Measurements from ENCODE around the gene CCDC85C. TPM values are rescaled to one million over a fixed set of nuclear protein-coding genes. Genes with fewer than 3 reads are reported as not detected.

CCDC85C gene
- total RNA-seq, 4 donors from 2014 or later, result 0.88 to 56.3 (median 13.6) TPM

DNA sequence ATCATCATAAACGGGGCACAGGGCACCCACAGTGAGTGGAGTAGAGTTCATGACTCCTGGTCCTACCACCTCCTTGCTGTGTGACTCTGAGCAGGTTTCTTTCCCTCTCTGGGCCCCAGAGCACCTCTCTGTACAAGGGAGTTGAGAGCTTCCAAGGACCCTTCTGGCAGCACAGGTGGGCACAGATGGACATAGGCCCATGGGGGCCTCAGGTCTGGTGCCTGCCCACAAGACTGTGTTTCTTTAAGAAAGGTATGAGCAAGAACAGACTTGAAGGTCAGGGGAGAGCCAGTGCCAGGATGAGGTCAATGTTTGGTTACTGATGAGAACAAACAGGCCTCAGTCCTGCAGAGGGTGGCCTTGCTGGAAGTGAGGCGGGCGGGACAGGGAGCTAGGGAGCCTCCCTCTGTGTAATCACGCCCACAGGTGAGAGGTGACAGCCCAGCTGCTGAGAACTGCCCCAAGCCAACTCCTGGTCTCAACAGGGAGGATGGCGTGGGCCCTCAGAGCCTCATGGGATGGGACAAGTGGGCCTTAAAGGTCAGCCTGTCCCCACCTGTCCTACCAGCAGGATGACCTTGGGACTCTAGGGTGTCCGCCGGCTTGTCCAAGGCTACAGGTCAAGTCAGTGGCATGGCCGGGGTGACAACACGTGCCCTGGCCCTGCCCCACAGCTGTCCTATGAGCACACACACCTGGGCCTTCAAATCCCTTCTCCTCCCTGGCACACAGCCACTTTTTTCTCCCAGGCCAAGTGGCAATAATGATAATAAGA lies 49.1 kb downstream of the CCDC85C start:
- Histone ChIP-seq H3K27ac (no peak overlapping the region), H3K9me3 (no peaks in the 10 kb centered on the region), H3K36me3 (no peaks in the 10 kb centered on the region), H3K4me3 (no peak overlapping the region), H3K4me1 (no peaks in the 10 kb centered on the region), H3K27me3 (no peaks in the 10 kb centered on the region)
- intact Hi-C loops (cut with DNase I; ENCODE audit: low total_unique reads), result no loop called here
- TF ChIP-seq, protein P1, sequence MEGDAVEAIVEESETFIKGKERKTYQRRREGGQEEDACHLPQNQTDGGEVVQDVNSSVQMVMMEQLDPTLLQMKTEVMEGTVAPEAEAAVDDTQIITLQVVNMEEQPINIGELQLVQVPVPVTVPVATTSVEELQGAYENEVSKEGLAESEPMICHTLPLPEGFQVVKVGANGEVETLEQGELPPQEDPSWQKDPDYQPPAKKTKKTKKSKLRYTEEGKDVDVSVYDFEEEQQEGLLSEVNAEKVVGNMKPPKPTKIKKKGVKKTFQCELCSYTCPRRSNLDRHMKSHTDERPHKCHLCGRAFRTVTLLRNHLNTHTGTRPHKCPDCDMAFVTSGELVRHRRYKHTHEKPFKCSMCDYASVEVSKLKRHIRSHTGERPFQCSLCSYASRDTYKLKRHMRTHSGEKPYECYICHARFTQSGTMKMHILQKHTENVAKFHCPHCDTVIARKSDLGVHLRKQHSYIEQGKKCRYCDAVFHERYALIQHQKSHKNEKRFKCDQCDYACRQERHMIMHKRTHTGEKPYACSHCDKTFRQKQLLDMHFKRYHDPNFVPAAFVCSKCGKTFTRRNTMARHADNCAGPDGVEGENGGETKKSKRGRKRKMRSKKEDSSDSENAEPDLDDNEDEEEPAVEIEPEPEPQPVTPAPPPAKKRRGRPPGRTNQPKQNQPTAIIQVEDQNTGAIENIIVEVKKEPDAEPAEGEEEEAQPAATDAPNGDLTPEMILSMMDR (IDR thresholded peaks at IDR 0.05), result no peak
- TF ChIP-seq POLR2A (IDR thresholded peaks at IDR 0.05), result no peak
- no peak for DNase-seq

DNA sequence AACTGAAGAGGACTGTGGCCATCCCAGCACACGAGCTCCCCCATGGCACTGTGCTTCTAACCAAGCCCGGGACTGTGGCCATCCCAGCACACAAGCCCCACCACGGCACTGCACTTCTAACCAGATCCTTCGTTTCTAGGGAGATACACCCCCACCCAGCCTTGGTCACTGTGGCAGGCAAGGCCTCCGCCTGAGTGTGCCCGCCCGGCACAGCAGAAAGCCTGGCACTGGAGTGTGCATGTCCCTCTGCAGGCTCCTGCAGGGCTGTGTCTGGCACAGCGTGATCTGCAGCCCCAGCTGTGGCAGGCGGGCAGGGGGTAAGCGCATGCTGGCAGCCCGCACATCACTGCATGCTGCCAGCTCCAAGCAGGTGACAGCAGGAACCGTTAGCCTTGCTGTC lies 49.8 kb downstream of the CCDC85C start:
- H3K4me3 ChIP-seq, result no peak overlapping the region
- no peak overlapping the region for H3K27ac ChIP-seq
- H3K4me1 ChIP-seq, result no peaks in the 10 kb centered on the region
- no peak for DNase-seq
- no peaks in the 10 kb centered on the region for H3K36me3 ChIP-seq
- no peaks in the 10 kb centered on the region for H3K9me3 ChIP-seq
- TF ChIP-seq, protein P1 (IDR thresholded peaks at IDR 0.05), result no peak
- no peak for TF ChIP-seq POLR2A (IDR thresholded peaks at IDR 0.05)
- intact Hi-C loops (cut with DNase I; ENCODE audit: low total_unique reads), result no loop called here
- H3K27me3 ChIP-seq, result no peaks in the 10 kb centered on the region

DNA sequence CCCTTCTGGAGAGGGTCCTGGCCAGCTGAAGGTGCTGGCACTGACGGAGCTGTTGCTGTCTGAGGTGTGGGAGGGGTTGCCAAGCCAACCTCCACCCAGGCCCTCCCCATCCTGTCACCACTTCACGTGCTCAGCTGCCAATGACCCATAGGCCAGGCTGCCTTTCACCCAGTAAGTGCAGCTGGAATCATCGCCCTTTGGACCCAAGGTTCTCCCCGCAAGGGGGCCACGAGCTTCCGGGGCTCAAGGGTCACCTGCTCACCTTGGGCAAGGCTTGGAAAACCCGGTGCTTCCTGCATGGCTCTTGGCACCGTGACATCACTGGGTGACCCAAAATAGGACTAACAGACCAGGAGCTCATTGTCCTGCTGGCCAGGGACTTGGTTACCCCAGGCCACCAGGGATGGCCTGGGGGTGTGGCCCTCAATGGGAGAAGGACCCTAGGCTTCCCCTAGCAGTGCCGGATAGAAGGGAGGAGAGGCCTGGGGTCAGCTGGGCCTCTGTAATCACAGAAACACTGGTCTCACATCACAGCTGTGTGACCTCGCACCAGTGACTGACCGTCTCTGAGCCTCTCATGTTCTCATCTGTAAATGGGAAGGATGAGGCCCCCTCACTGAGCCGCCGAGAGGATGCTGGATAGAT lies 51.3 kb downstream of the CCDC85C start:
- H3K27ac ChIP-seq, result no peak overlapping the region
- H3K4me1 ChIP-seq, result no peaks in the 10 kb centered on the region
- no peaks in the 10 kb centered on the region for H3K9me3 ChIP-seq
- TF ChIP-seq, protein P1 (IDR thresholded peaks at IDR 0.05), result no peak
- TF ChIP-seq POLR2A (IDR thresholded peaks at IDR 0.05), result no peak
- no peak for DNase-seq
- intact Hi-C loops (cut with DNase I; ENCODE audit: low total_unique reads), result no loop called here
- no peaks in the 10 kb centered on the region for H3K27me3 ChIP-seq
- H3K4me3 ChIP-seq, result no peak overlapping the region
- H3K36me3 ChIP-seq, result no peaks in the 10 kb centered on the region

DNA sequence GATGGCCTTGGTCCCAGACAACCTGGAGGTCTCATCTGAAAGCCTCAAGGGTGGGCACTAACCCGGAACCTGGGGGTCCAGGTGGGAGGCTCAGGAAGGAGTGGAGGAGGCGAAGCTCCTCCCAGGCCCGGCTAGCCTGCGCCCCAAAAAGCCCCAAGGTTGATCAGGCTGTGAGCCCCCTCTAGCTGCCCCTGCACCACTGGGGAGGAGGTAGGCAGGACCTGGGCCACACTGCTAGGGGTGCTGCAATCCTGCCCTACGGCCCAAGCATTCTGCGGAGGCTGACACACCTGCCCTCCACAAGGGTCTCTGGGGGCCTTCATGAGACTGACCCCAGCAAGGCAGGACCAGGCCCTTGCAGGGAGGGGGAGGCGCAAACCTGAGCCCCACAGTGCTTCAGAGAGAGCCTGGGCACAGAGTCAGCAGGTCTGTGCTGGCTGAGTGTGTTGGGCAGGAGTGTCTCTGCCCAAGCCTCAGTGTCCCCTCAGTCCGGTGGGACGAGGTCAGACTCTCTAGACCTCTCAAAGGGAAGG lies 51.9 kb downstream of the CCDC85C start:
- Histone ChIP-seq H3K9me3 (no peaks in the 10 kb centered on the region), H3K4me3 (no peak overlapping the region), H3K36me3 (no peaks in the 10 kb centered on the region), H3K27me3 (no peaks in the 10 kb centered on the region), H3K4me1 (no peaks in the 10 kb centered on the region), H3K27ac (no peak overlapping the region)
- intact Hi-C loops (cut with DNase I; ENCODE audit: low total_unique reads), result no loop called here
- no peak for DNase-seq
- TF ChIP-seq, protein P1 (IDR thresholded peaks at IDR 0.05), result no peak
- TF ChIP-seq POLR2A (IDR thresholded peaks at IDR 0.05), result no peak
